DOHH2 (cell line): ENCODE data around the gene ORC2.

ENCODE experiments used
- H3F3A ChIP-seq: fragments of 200-600 bp; sonication (generic), shearing (Covaris generic); 2 replicates; pipeline ENCODE4 v1.6.0; 2016; ENCODE audit warnings: antibody characterized with exemption, mild to moderate bottlenecking; ENCODE audit not compliant: control insufficient read depth, insufficient read depth
- H3K27ac ChIP-seq: fragments of 200-600 bp; sonication (generic); 2 replicates; pipeline ENCODE4 v1.5.1; 2014; ENCODE audit warnings: low read depth, mild to moderate bottlenecking, low read length, moderate library complexity
- H3K27me3 ChIP-seq: fragments of 200-600 bp; sonication (generic); 2 replicates; pipeline ENCODE4 v1.6.1; 2014; ENCODE audit warnings: mild to moderate bottlenecking, low read length, mixed read lengths; ENCODE audit not compliant: control insufficient read depth
- H3K36me3 ChIP-seq: fragments of 200-600 bp; sonication (generic); 2 replicates; pipeline ENCODE4 v1.6.1; 2014; ENCODE audit warnings: mild to moderate bottlenecking, low read length, moderate library complexity, mixed read lengths; ENCODE audit not compliant: control insufficient read depth
- H3K4me1 ChIP-seq: fragments of 200-600 bp; sonication (generic); 2 replicates; pipeline ENCODE4 v1.6.1; 2014; ENCODE audit warnings: mild to moderate bottlenecking, low read length, mixed read lengths; ENCODE audit not compliant: control insufficient read depth
- H3K4me2 ChIP-seq: fragments of 200-600 bp; sonication (generic); 2 replicates; pipeline ENCODE4 v1.6.0; 2014; ENCODE audit warnings: mild to moderate bottlenecking, low read length, moderate library complexity
- H3K4me3 ChIP-seq: fragments of 200-600 bp; sonication (generic); 2 replicates; pipeline ENCODE4 v1.5.1; 2014; ENCODE audit warnings: mild to moderate bottlenecking, low read length, mixed read lengths
- H3K79me2 ChIP-seq: fragments of 200-600 bp; sonication (generic); 2 replicates; pipeline ENCODE4 v1.6.1; 2014; ENCODE audit warnings: mild to moderate bottlenecking, low read length, mixed read lengths; ENCODE audit not compliant: control insufficient read depth
- H3K9me2 ChIP-seq: fragments of 200-600 bp; sonication (generic); replicated peaks from 2 replicates; pipeline ENCODE4 v1.6.1; 2014; ENCODE audit warnings: mild to moderate bottlenecking, low read length, mixed read lengths; ENCODE audit not compliant: control insufficient read depth
- H3K9me3 ChIP-seq: fragments of 200-600 bp; sonication (generic); 2 replicates; pipeline ENCODE4 v1.6.1; 2014; ENCODE audit warnings: antibody characterized with exemption, low read length, mixed read lengths; ENCODE audit not compliant: control insufficient read depth, insufficient read depth
- H4K20me1 ChIP-seq: fragments of 200-600 bp; sonication (generic); 2 replicates; pipeline ENCODE4 v1.6.0; 2014; ENCODE audit warnings: low read depth, mild to moderate bottlenecking, antibody characterized with exemption, low read length, moderate library complexity; ENCODE audit not compliant: control insufficient read depth, insufficient read depth
- CTCF ChIP-seq: fragments of 200-600 bp; sonication (generic); IDR thresholded peaks from one replicate; pipeline ENCODE4 v1.5.1; 2014; ENCODE audit warnings: antibody characterized with exemption, mild to moderate bottlenecking, low read depth, low read length; ENCODE audit not compliant: poor library complexity, severe bottlenecking
- EZH2phosphoT487 ChIP-seq: fragments of 200-600 bp; sonication (generic); IDR thresholded peaks from 2 replicates; pipeline ENCODE4 v1.6.1; 2017; ENCODE audit warnings: borderline replicate concordance, mild to moderate bottlenecking, antibody characterized with exemption, low read length, moderate library complexity, mixed read lengths

The ORC2 gene

DNA sequence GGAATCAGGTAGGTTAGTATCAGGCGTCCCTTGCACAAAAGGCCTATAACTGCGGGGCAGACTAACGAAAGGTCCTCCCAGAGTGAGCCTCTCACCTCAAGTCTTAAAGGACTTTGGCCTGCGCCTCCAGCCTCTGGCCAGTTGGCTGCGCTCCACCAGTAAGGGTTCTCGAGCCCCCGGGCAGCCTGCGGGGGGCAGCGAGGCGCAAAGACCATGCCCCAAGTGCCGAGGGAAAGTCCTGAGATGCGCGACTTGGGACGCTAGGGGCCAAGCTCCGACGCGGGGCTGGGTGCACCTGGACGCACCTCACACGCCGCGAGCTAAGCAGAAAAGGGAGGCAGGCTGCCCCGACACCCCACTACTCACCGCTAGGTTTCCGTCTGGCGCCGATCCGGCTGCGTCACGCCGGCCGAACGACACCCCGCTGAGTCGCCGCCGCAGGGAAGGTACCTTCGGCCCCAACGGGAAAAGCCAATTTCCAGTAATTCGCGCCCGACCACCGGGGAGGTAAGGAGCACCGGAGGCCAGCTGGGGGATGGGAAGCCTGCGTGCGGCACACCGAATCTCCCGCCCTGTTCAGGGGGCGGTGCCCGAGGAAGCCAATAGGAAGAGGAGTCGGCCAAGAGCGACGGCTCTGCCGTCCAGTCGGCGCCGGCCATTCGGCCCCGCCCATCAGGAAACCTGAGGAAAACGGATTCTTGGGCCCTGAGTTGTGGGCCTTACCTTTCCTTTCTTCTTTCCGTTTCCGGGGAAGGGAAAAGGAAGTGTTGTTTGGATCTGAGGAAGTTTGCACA, at the start of gene ORC2:
Gene ORC2 (minus strand): TSS at position 537 of the 794 bp plus-strand sequence. CDS start 5,537 bp downstream, outside the sequence.
- peak within 1 kb of the TSS; percentile 85 for H3K4me2 ChIP-seq
- no peaks in the 10 kb centered on the region for H3K9me3 ChIP-seq
- 0 out of 2 replicates have a peak, but pooled peaks cover 6% of the 10 kb centered on the region for H4K20me1 ChIP-seq
- H3K79me2 ChIP-seq, result peaks cover 66% of the 10 kb centered on the region
- no peaks in the 10 kb centered on the region for H3K9me2 ChIP-seq
- H3K36me3 ChIP-seq, result peaks cover 40% of the 10 kb centered on the region
- peak within 1 kb of the TSS; percentile 94 for H3K4me3 ChIP-seq
- peaks cover 2% of the 10 kb centered on the region for H3F3A ChIP-seq
- H3K27ac ChIP-seq, result peak within 1 kb of the TSS; percentile 62
- H3K4me1 ChIP-seq, result peaks cover 29% of the 10 kb centered on the region
- TF ChIP-seq EZH2phosphoT487 (no peak), CTCF (peak; percentile 84)
- H3K27me3 ChIP-seq, result no peaks in the 10 kb centered on the region

DNA sequence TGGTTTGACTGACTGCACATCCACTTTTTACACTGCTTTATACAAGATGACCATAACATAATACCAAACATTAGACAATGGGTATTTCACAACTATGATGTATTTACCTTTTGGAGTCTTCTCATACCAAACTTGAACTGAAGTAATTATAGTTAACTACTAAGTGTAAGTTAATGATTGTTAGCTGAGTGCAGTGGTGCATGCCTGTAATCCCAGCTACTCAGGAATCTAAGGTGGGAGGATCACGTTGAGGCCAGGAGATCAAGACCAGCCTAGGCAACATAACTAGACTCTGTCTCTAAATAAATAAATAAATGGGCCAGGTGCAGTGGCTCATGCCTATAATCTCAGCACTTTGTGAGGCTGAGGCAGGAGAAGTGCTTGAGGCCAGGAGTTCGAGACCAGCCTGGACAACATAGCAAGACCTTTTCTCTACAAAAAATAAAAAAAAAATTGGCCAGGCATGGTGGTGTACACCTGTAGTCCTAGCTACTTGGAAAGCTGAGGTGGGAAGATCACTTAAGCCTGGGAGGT, 44.9 kb upstream of the ORC2 start:
- no peaks in the 10 kb centered on the region for H3K27me3 ChIP-seq
- H3K9me3 ChIP-seq, result no peaks in the 10 kb centered on the region
- H3F3A ChIP-seq, result no peaks in the 10 kb centered on the region
- no peak overlapping the region for H3K4me3 ChIP-seq
- H3K9me2 ChIP-seq, result no peaks in the 10 kb centered on the region
- no peak overlapping the region for H3K4me2 ChIP-seq
- H3K27ac ChIP-seq, result no peak overlapping the region
- peaks cover 5% of the 10 kb centered on the region; the same call in 1 of the 2 replicates for H3K36me3 ChIP-seq
- no peak for TF ChIP-seq EZH2phosphoT487
- TF ChIP-seq CTCF, result no peak
- H3K4me1 ChIP-seq, result no peaks in the 10 kb centered on the region
- no peaks in the 10 kb centered on the region for H3K79me2 ChIP-seq
- no peaks in the 10 kb centered on the region for H4K20me1 ChIP-seq

DNA sequence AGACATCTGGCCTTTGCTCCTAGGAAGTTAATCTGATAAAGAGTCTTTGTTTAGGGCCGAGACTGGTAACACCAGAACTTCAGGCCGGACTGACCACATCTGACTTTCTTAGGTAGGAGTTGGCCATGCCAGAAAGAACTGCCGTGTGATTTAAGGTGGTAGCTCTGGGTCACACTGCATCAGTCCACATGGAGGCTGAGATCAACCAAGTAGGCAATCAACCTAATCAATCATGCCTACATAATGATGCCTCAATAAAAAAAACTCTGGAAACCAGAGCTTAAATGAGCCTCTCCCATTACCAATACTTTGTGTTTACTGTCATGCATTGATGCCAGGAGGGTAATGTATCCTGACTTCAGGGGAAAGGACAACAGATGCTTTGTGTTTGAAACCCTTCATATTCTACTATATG, 44.1 kb upstream of the ORC2 start:
- no peaks in the 10 kb centered on the region for H3K9me3 ChIP-seq
- H3K9me2 ChIP-seq, result no peaks in the 10 kb centered on the region
- TF ChIP-seq EZH2phosphoT487, result no peak
- TF ChIP-seq CTCF, result no peak
- H3K4me1 ChIP-seq, result no peaks in the 10 kb centered on the region
- H3F3A ChIP-seq, result no peaks in the 10 kb centered on the region
- H3K36me3 ChIP-seq, result peaks cover 5% of the 10 kb centered on the region; the same call in 1 of the 2 replicates
- no peak overlapping the region for H3K27ac ChIP-seq
- H3K79me2 ChIP-seq, result no peaks in the 10 kb centered on the region
- H3K4me2 ChIP-seq, result no peak overlapping the region
- H3K27me3 ChIP-seq, result no peaks in the 10 kb centered on the region
- H3K4me3 ChIP-seq, result no peak overlapping the region
- no peaks in the 10 kb centered on the region for H4K20me1 ChIP-seq
